Cardiac muscle cell (in vitro differentiated cells and primary cell): Measurements from ENCODE around the gene KIF7. TPM values are rescaled to one million over a fixed set of nuclear protein-coding genes. Genes with fewer than 3 reads are reported as not detected.
"Not testable (repeated sequence)": the region's sequence is repeated elsewhere in the genome, so short reads cannot be mapped to it uniquely, and the experiment has no call there.

ENCODE experiments used
- DNase-seq, 2 donors: peaks; one replicate each; pipeline versions ENCODE4 v3.0.0 to v3.0.0-alpha.2; 2010 to 2017; ENCODE audit warnings: low read depth in 1 of 2, low spot score in 1 of 2
- H3K27ac ChIP-seq: fragments of 200-600 bp; sonication (generic); 2 replicates; pipeline ENCODE4 v1.5.1; 2016
- H3K27me3 ChIP-seq: fragments of 200-600 bp; sonication (generic); 2 replicates; pipeline ENCODE4 v1.6.0; 2016; ENCODE audit warnings: control low read depth
- H3K36me3 ChIP-seq: fragments of 200-600 bp; sonication (generic); 2 replicates; pipeline ENCODE4 v1.5.1; 2016; ENCODE audit warnings: control low read depth
- H3K4me1 ChIP-seq: fragments of 200-600 bp; sonication (generic); 2 replicates; pipeline ENCODE4 v1.8.1; 2017; ENCODE audit warnings: low read depth, mild to moderate bottlenecking, mixed run types
- H3K4me3 ChIP-seq: fragments of 200-600 bp; sonication (generic); 2 replicates; pipeline ENCODE4 v1.5.1; 2016; ENCODE audit warnings: mild to moderate bottlenecking
- H3K9me3 ChIP-seq: fragments of 200-600 bp; sonication (generic); 2 replicates; pipeline ENCODE4 v1.5.1; 2017; ENCODE audit warnings: low read depth, mild to moderate bottlenecking, control low read depth
- CTCF ChIP-seq: IDR thresholded peaks from 2 replicates; pipeline ENCODE4 v1.5.1; 2012; ENCODE audit warnings: low read depth, mild to moderate bottlenecking, low read length
- polyA plus RNA-seq: library from polyadenylated mRNA; unstranded; fragments of >200 nt; fragmentation: Nextera tagmentation; extraction: Ambion mirVana; gene quantifications from 2 replicates; pipeline ENCODE4 v1.2.1, GENCODE V29; 2016
- total RNA-seq: library from RNA; depleted of rRNA; stranded (reverse); fragments of >200 nt; gene quantifications from 2 replicates; pipeline ENCODE4 v1.2.3, GENCODE V29; 2016

Gene KIF7
- total and polyA plus RNA-seq, 2 experiments from 2014 or later = 12.5 to 33.8 TPM

- Histone ChIP-seq H3K4me1 (no peaks in the 10 kb centered on the region), H3K27ac (no peak within 1 kb of the TSS), H3K36me3 (no peaks in the 10 kb centered on the region), H3K27me3 (peaks cover 25% of the 10 kb centered on the region), H3K9me3 (no peaks in the 10 kb centered on the region), H3K4me3 (peak within 1 kb of the TSS; percentile 63)
- TF ChIP-seq CTCF = no peak
- DNase-seq = peak; percentile 79 to 80
Measured at GRCh38 chr15:89690276-89691218, 35.3 kb upstream of the KIF7 start, which contains the start of the genes PEX11A and WDR93. TSS of gene PEX11A (minus strand) at chr15:89690754. CDS start at chr15:89690632, 122 bp downstream. TSS of gene WDR93 (plus strand) at chr15:89690811. CDS start at chr15:89701747, 10,936 bp downstream.

GRCh38 chr15:89689930-89690275, 34.6 kb upstream of the KIF7 start:
- H3K4me3 ChIP-seq = peak overlapping the region; percentile 63
- not testable (repeated sequence) for H3K9me3 ChIP-seq, H3K36me3 ChIP-seq, DNase-seq, H3K4me1 ChIP-seq, H3K27ac ChIP-seq
- H3K27me3 ChIP-seq = peaks cover 19% of the 10 kb centered on the region

- Histone ChIP-seq H3K4me3 (no peak overlapping the region), H3K27ac (no peak overlapping the region), H3K36me3 (peaks cover 3% of the 10 kb centered on the region), H3K4me1 (no peaks in the 10 kb centered on the region), H3K9me3 (no peaks in the 10 kb centered on the region), H3K27me3 (no peaks in the 10 kb centered on the region)
- DNase-seq = no peak
- TF ChIP-seq CTCF = no peak
Measured at GRCh38 chr15:89686522-89686921, 31.3 kb upstream of the KIF7 start.

- peaks cover 3% of the 10 kb centered on the region for H3K36me3 ChIP-seq
- H3K9me3 ChIP-seq = no peaks in the 10 kb centered on the region
- no peaks in the 10 kb centered on the region for H3K27me3 ChIP-seq
- no peak overlapping the region for H3K27ac ChIP-seq
- no peak for TF ChIP-seq CTCF
- no peak for DNase-seq
- no peak overlapping the region for H3K4me3 ChIP-seq
- no peaks in the 10 kb centered on the region for H3K4me1 ChIP-seq
Measured at GRCh38 chr15:89685995-89686394, 30.7 kb upstream of the KIF7 start.

GRCh38 chr15:89681146-89681545, 25.9 kb upstream of the KIF7 start:
- Histone ChIP-seq H3K4me1 (no peaks in the 10 kb centered on the region), H3K4me3 (no peak overlapping the region), H3K27ac (no peak overlapping the region), H3K9me3 (no peaks in the 10 kb centered on the region), H3K36me3 (peaks cover 3% of the 10 kb centered on the region), H3K27me3 (no peaks in the 10 kb centered on the region)
- no peak for DNase-seq
- TF ChIP-seq CTCF = no peak

GRCh38 chr15:89680282-89680873, 25.1 kb upstream of the KIF7 start:
- TF ChIP-seq CTCF = no peak
- H3K36me3 ChIP-seq = peaks cover 3% of the 10 kb centered on the region
- H3K4me3 ChIP-seq = no peak overlapping the region

More at GRCh38 chr15:89680282-89680873, 25.1 kb upstream of the KIF7 start:
- Histone ChIP-seq H3K4me1 (no peaks in the 10 kb centered on the region), H3K27me3 (no peaks in the 10 kb centered on the region), H3K9me3 (no peaks in the 10 kb centered on the region), H3K27ac (no peak overlapping the region)
- DNase-seq = peak in 1 of 2 donors; percentile 97
